Measurements from ENCODE around the gene DMRTA1. TPM values are rescaled to one million over a fixed set of nuclear protein-coding genes. Genes with fewer than 3 reads are reported as not detected.
"Not testable (repeated sequence)": the region's sequence is repeated elsewhere in the genome, so short reads cannot be mapped to it uniquely, and the experiment has no call there.

Gene DMRTA1
- total RNA-seq, 2 donors from 2014 or later, result 4.6 to 5.6 TPM

- H3K36me3 Mint-ChIP-seq (ENCODE audit: low read depth), result no peaks in the 10 kb centered on the region
- no peaks in the 10 kb centered on the region for H3K36me3 ChIP-seq (ENCODE audit: control insufficient read depth, insufficient read depth, low read length)
- no peaks in the 10 kb centered on the region for H3K9me3 ChIP-seq (ENCODE audit: control insufficient read depth, low read length)
- H3K27ac Mint-ChIP-seq, result no peak overlapping the region
- H3K4me3 ChIP-seq (ENCODE audit: low read length), result no peak overlapping the region
- no peaks in the 10 kb centered on the region for H3K27me3 Mint-ChIP-seq (ENCODE audit: insufficient read depth)
- 33 to 51% methylated on average over 4 of the region's 4 CpGs for WGBS, 2 experiments (ENCODE audit: insufficient coverage in 1 of 2, insufficient read length in 1 of 2)
- no peak overlapping the region for H3K27ac ChIP-seq (ENCODE audit: low read depth, low read length)
- DNase-seq, result peak; percentile 90
- H3K9me3 Mint-ChIP-seq, result no peaks in the 10 kb centered on the region
- H3K4me1 ChIP-seq (ENCODE audit: control insufficient read depth, insufficient read depth, low read length), result no peaks in the 10 kb centered on the region
- H3K4me3 Mint-ChIP-seq, result no peak overlapping the region
- no peaks in the 10 kb centered on the region for H3K27me3 ChIP-seq (ENCODE audit: control insufficient read depth, insufficient read depth, low read length, poor library complexity, severe bottlenecking)
- TF ChIP-seq CTCF (conservative IDR thresholded peaks at IDR 0.05), result peak; percentile 12
- H3K9ac ChIP-seq (ENCODE audit: extremely low read depth, low read length, poor library complexity, severe bottlenecking), result no peak overlapping the region
- peaks cover 5% of the 10 kb centered on the region for H3K4me1 Mint-ChIP-seq
Measured at GRCh38 chr9:22425551-22425950, 21.1 kb upstream of the DMRTA1 start.

- no peak overlapping the region for H3K27ac ChIP-seq (ENCODE audit: low read depth, low read length)
- H3K9me3 Mint-ChIP-seq, result no peaks in the 10 kb centered on the region
- no peaks in the 10 kb centered on the region for H3K4me1 ChIP-seq (ENCODE audit: control insufficient read depth, insufficient read depth, low read length)
- no peak overlapping the region for H3K27ac Mint-ChIP-seq
- H3K27me3 ChIP-seq (ENCODE audit: control insufficient read depth, insufficient read depth, low read length, poor library complexity, severe bottlenecking), result no peaks in the 10 kb centered on the region
- no peak for TF ChIP-seq CTCF (conservative IDR thresholded peaks at IDR 0.05)
- H3K36me3 ChIP-seq (ENCODE audit: control insufficient read depth, insufficient read depth, low read length), result no peaks in the 10 kb centered on the region
- H3K4me3 ChIP-seq (ENCODE audit: low read length), result no peak overlapping the region
- DNase-seq, result no peak
- H3K4me3 Mint-ChIP-seq, result no peak overlapping the region
- no peaks in the 10 kb centered on the region for H3K9me3 ChIP-seq (ENCODE audit: control insufficient read depth, low read length)
- H3K9ac ChIP-seq (ENCODE audit: extremely low read depth, low read length, poor library complexity, severe bottlenecking), result no peak overlapping the region
- no peaks in the 10 kb centered on the region for H3K36me3 Mint-ChIP-seq (ENCODE audit: low read depth)
- H3K4me1 Mint-ChIP-seq, result peaks cover 5% of the 10 kb centered on the region
- 85% methylated on average over 5 of the region's 5 CpGs; no CpG with 5 or more reads in 1 of the 2 experiments for WGBS, 2 experiments (ENCODE audit: insufficient coverage in 1 of 2, insufficient read length in 1 of 2)
- H3K27me3 Mint-ChIP-seq (ENCODE audit: insufficient read depth), result no peaks in the 10 kb centered on the region
Measured at GRCh38 chr9:22427226-22427880, 19.3 kb upstream of the DMRTA1 start.

GRCh38 chr9:22433691-22434090 lies 12.9 kb upstream of the DMRTA1 start:
- Mint-ChIP-seq H3K27ac (no peak overlapping the region), H3K27me3 (ENCODE audit: insufficient read depth) (peaks cover 1% of the 10 kb centered on the region), H3K36me3 (ENCODE audit: low read depth) (no peaks in the 10 kb centered on the region), H3K9me3 (peaks cover 4% of the 10 kb centered on the region), H3K4me1 (no peaks in the 10 kb centered on the region), H3K4me3 (no peak overlapping the region)
- Histone ChIP-seq H3K27me3 (ENCODE audit: control insufficient read depth, insufficient read depth, low read length, poor library complexity, severe bottlenecking) (no peaks in the 10 kb centered on the region), H3K4me1 (ENCODE audit: control insufficient read depth, insufficient read depth, low read length) (no peaks in the 10 kb centered on the region), H3K9me3 (ENCODE audit: control insufficient read depth, low read length) (no peaks in the 10 kb centered on the region), H3K4me3 (ENCODE audit: low read length) (no peak overlapping the region), H3K36me3 (ENCODE audit: control insufficient read depth, insufficient read depth, low read length) (no peaks in the 10 kb centered on the region), H3K9ac (ENCODE audit: extremely low read depth, low read length, poor library complexity, severe bottlenecking) (no peak overlapping the region), H3K27ac (ENCODE audit: low read depth, low read length) (no peak overlapping the region)
- no peak for TF ChIP-seq CTCF (conservative IDR thresholded peaks at IDR 0.05)
- 95 to 100% methylated on average over 3 to 15 of the region's 15 CpGs for WGBS, 2 experiments (ENCODE audit: insufficient coverage in 1 of 2, insufficient read length in 1 of 2)
- DNase-seq, result no peak

- H3K4me3 Mint-ChIP-seq; H3K27ac ChIP-seq (ENCODE audit: low read depth, low read length); H3K36me3 ChIP-seq (ENCODE audit: control insufficient read depth, insufficient read depth, low read length); H3K4me1 ChIP-seq (ENCODE audit: control insufficient read depth, insufficient read depth, low read length); H3K4me3 ChIP-seq (ENCODE audit: low read length); H3K9me3 ChIP-seq (ENCODE audit: control insufficient read depth, low read length); H3K9ac ChIP-seq (ENCODE audit: extremely low read depth, low read length, poor library complexity, severe bottlenecking); H3K27me3 Mint-ChIP-seq (ENCODE audit: insufficient read depth); H3K9me3 Mint-ChIP-seq; H3K27me3 ChIP-seq (ENCODE audit: control insufficient read depth, insufficient read depth, low read length, poor library complexity, severe bottlenecking); H3K4me1 Mint-ChIP-seq; H3K27ac Mint-ChIP-seq; DNase-seq; H3K36me3 Mint-ChIP-seq (ENCODE audit: low read depth): not testable (repeated sequence)
- 50 to 78% methylated on average over 2 to 3 of the region's 3 CpGs for WGBS, 2 experiments (ENCODE audit: insufficient coverage in 1 of 2, insufficient read length in 1 of 2)
Measured at GRCh38 chr9:22435252-22435651, 11.4 kb upstream of the DMRTA1 start.

GRCh38 chr9:22437461-22438067 lies 9.1 kb upstream of the DMRTA1 start:
- H3K27ac Mint-ChIP-seq; H3K27me3 Mint-ChIP-seq (ENCODE audit: insufficient read depth); H3K36me3 ChIP-seq (ENCODE audit: control insufficient read depth, insufficient read depth, low read length); H3K4me3 ChIP-seq (ENCODE audit: low read length); H3K4me3 Mint-ChIP-seq; H3K27ac ChIP-seq (ENCODE audit: low read depth, low read length); DNase-seq; H3K36me3 Mint-ChIP-seq (ENCODE audit: low read depth); H3K4me1 Mint-ChIP-seq; H3K4me1 ChIP-seq (ENCODE audit: control insufficient read depth, insufficient read depth, low read length); H3K9me3 ChIP-seq (ENCODE audit: control insufficient read depth, low read length); H3K9ac ChIP-seq (ENCODE audit: extremely low read depth, low read length, poor library complexity, severe bottlenecking); H3K27me3 ChIP-seq (ENCODE audit: control insufficient read depth, insufficient read depth, low read length, poor library complexity, severe bottlenecking): not testable (repeated sequence)
- 93 to 100% methylated on average over 1 to 8 of the region's 8 CpGs for WGBS, 2 experiments (ENCODE audit: insufficient coverage in 1 of 2, insufficient read length in 1 of 2)
- H3K9me3 Mint-ChIP-seq, result peaks cover 10% of the 10 kb centered on the region

All from endodermal cell (in vitro differentiated cells).